A549 (cell line): ENCODE results near the gene KCNAB2.

Experiments used
- CTCF ChIP-seq: fragments of >200 bp; sonication (Bioruptor Twin); formaldehyde crosslinking; IDR thresholded peaks from 3 replicates; pipeline ENCODE4 v1.5.1; 2016
- MYC ChIP-seq: IDR thresholded peaks from 2 replicates; pipeline ENCODE4 v1.6.1; 2012; ENCODE audit warnings: mild to moderate bottlenecking, inconsistent platforms, low read length, improper control_type of control experiment, borderline replicate concordance
- POLR2A ChIP-seq: IDR thresholded peaks from 2 replicates; pipeline ENCODE4 v1.6.1; 2012; ENCODE audit warnings: mild to moderate bottlenecking, low read length
- RARB ChIP-seq: fragments of 250-450 bp; sonication (Bioruptor Pico); IDR thresholded peaks from 2 replicates; pipeline ENCODE4 v1.8.0; 2021; ENCODE audit warnings: mild to moderate bottlenecking, moderate library complexity
- REST ChIP-seq: fragments of 200-600 bp; sonication (generic); IDR thresholded peaks from 2 replicates; pipeline ENCODE4 v1.6.1; 2016; ENCODE audit warnings: antibody characterized with exemption, mild to moderate bottlenecking, moderate library complexity

- TF ChIP-seq RARB (CRISPR knock-in tag) (no peak), CTCF (no peak), POLR2A (no peak), REST (no peak), MYC (no peak)
These were observed 28.7 kb downstream of the KCNAB2 start for GRCh38 chr1:6074192-6074901.
